NCI-H1048 (cell line): ENCODE results near the gene SEPHS2.

Source experiments
- DNase-seq: peaks from one replicate; lab custom pipeline; 2025; lab: John Stamatoyannopoulos, UW

SEPHS2 gene

DNA sequence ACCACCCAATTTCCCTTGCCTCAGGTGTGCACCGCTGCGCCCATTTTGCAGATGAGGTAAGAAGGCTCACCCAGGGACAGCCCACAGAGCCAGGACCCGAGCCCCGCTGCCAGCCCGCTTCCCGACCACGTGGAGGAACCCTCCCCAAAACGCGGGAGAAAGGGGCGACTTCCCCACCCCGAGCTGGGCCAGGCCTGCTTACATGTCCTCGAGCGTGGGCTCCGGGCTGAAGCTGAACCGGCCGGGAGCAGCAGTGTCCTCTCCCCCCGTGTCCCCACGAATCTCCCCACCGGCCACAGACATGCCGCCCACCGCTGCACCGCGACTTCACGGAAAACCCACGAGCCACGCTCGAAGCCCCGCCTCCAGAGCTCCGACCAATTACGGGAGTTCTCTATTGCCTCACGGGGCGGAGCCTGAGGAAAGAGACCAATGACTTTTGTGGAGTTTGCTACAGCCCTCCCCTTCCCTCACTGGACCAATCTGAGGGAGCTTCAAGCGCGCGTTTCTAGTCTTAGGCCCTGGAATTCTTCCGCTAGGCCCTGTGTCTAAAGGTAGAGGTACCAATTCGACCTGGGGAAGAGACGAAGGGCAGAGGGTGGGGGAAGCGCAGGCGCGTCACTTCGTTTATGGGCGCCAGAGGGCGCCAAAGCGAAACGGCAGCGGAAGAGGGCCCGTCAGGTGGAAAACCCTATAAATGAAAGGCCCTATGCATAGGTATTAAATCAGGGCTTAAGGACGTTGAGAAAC is 15.8 kb downstream of the SEPHS2 start, which contains the start of gene DCTPP1:
Gene DCTPP1, minus strand, starts transcription at position 353 of the 750 bp plus-strand sequence. Its CDS starts 50 bp downstream, at position 303.
- peak; percentile 92 for DNase-seq

GRCh38 chr16:30429418-30429677 is 16.3 kb downstream of the SEPHS2 start:
- no peak for DNase-seq

DNA sequence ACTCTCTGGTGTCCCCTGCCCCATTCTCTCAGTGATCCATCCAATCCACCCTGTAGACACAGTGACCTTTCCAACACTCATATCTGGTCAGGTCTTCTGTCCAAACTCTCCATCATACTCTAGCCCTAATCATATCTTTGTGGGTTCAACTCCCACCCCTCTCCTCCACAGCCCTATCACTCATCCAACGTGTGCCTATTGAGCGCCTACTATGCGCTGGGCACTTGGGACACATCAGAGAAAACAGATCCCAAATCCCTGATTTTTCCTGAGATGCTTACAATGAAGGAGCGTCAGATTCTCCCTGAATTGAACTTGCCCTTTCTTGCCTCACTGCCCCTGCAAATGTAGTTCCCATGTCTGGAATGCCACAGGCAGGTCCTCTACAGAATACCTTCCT is 17.6 kb downstream of the SEPHS2 start:
- no peak for DNase-seq

DNA sequence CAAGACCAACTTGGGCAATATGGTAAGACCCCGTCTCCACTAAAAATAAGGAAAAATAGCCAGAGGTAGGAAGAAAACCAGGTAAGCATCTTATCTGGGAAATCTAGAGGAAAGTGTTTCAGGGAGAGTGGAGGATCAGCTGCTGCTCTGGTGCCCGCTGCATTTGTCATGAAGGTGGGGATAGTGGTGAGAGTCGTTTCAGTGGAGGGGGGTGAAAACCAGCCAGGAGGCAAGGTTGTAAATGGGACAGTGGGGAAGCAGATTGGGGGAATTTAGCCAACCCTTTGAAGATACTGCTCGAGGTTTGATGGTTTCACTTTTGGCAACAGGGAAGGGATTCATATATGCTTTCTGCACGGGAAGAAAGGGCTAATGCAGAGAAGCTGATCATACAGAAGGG is 24.7 kb downstream of the SEPHS2 start:
- DNase-seq = no peak

DNA sequence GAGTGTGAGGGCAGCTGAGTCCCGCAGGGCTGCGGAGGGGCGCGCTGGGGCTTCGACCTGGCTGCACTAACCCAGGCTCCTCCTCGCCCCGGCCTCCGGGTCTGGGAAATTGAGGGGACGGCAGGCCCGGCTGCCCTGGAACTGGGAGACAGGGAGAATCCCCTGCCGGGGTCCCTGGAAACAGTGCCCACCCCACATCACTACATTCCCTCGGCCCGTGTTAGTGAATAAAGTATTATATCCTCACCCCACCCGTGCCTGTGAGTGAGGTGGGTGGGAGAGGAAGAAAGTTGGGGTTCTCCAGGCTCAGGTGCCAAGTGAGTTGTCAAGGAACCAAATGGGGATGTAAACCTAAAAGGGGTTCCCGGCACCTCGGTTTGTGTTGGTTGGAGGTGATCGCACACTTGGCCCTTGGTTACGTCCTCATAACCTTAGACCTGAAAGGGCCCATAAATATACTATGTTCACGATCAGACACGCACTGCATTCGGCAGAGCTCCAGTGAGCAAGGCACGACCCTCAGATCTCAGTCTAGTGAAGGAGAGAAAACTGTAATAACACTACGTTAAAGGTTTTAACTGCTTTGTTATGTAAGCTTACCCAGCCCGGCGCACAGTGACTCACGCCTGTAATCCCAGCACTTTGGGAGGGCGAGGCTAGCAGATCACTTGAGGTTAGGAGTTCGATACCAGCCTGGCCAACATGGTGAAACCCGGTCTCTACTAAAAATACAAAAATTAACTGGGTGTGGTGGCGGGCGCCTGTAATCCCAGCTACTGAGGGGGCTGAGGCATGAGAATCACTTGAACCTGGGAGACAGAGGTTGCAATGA is 27.1 kb downstream of the SEPHS2 start:
- no peak for DNase-seq

DNA sequence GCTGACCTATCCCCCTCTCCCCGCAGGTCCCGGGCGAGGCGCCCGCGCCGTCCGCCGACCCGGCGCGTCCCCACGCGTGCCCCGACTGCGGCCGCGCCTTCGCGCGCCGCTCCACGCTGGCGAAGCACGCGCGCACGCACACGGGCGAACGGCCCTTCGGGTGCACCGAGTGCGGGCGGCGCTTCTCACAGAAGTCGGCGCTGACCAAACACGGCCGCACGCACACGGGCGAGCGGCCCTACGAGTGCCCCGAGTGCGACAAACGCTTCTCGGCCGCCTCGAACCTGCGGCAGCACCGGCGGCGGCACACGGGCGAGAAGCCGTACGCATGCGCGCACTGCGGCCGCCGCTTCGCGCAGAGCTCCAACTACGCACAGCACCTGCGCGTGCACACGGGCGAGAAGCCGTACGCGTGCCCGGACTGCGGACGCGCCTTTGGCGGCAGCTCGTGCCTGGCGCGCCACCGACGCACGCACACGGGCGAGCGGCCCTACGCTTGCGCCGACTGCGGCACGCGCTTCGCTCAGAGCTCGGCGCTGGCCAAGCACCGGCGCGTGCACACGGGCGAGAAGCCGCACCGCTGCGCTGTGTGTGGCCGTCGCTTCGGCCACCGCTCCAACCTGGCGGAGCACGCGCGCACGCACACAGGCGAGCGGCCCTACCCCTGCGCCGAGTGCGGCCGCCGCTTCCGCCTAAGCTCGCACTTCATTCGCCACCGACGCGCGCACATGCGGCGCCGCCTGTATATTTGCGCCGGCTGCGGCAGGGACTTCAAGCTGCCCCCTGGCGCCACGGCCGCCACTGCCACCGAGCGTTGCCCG is 27.9 kb downstream of the SEPHS2 start:
- DNase-seq = peak; percentile 85

GRCh38 chr16:30416624-30417528 is 28.8 kb downstream of the SEPHS2 start:
- DNase-seq = no peak

GRCh38 chr16:30416047-30416603 is 29.5 kb downstream of the SEPHS2 start:
- no peak for DNase-seq

DNA sequence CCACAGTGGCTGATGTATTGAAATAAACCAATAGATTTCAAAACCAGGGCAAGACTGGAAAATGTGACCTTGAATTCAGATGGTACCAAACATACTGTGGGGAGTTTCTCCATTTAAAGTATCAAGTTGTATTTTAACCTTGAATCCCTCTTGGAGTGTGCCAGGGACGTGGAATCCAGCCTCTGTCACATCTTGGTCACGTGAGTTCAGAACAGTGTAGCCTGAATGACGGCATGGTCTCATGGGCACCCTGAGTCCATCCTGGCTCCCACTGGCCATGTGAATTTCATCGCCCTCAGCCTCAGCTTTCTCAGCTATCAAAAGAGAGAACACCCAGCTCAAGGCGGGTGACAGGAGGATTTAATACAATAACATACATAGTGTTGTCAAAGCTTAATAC is 31.5 kb downstream of the SEPHS2 start:
- DNase-seq = no peak

DNA sequence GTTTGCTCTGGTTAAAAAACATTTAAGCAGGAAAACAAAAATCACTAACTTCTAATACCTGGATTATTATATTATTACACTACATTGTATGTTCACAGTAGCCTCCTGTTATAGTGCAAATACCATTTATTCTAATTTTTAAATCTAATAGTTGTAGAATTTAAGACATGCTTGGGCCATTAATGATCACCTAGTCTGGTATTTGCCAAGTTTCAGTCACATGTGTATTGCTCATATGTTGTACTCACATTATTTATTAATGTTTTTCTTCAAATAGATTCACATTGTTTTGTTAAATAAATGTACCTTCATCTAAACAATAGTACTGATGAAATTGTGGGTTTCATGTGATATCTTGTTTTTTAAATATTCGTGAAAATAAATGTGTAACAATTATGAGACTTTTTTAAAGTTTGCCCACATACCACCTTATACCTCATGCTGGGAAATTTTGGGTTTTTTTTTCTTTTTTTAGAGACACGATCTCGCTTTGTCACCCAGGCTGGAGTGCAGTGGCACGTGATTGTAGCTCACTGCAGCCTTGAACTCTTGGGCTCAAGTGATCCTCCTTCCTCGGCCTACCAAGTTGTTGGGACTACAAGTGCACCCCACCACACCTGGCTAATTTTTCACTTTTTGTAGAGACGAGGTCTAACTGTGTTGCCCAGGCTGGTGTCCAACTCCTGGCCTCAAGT is 32.4 kb downstream of the SEPHS2 start:
- no peak for DNase-seq

DNA sequence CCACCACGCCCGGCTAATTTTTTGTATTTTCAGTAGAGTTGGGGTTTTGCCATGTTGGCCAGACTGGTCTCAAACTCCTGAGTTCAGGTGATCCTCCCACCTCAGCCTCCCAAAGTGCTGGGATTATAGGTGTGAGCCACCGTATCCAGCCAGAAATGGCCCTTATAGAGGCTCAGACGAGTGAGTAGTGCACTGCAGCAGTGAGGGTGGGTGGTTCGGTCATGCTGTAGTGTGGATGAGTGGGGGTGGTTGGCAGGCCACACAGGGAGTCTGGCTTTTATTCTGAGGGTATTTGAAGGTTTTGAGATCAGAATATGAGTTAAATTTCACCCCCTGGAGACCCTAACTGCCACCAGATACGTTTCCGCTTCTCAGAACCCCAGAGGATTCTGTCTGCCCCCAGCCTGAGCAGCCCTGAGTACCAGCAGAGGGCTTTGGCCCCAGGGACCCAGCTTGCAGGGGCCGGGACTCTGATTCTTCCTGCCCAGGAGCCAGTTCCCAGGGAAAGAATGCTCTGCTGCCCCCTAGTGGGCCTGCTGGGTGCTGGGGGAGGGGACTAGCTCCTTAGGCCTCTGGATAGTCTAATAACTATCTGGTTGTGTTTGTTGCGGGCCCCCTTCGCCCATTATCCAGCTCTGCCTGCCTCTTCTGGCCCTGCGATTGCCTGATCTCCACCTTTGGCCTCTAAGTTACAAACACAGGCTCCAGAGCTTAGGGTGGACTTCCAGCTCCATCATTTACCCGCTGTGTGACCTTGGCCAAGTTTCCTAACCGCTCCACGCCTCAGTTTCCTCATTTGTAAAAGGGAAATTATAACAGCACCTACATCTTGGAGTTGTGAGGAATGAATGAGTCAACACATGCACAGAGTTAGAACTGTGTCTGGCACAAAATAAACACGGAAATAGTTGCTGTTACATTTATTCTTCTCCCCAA is 36.3 kb downstream of the SEPHS2 start:
- peak; percentile 69 for DNase-seq

- no peak for DNase-seq
Observed at GRCh38 chr16:30407804-30408534, 37.7 kb downstream of the SEPHS2 start.

DNA sequence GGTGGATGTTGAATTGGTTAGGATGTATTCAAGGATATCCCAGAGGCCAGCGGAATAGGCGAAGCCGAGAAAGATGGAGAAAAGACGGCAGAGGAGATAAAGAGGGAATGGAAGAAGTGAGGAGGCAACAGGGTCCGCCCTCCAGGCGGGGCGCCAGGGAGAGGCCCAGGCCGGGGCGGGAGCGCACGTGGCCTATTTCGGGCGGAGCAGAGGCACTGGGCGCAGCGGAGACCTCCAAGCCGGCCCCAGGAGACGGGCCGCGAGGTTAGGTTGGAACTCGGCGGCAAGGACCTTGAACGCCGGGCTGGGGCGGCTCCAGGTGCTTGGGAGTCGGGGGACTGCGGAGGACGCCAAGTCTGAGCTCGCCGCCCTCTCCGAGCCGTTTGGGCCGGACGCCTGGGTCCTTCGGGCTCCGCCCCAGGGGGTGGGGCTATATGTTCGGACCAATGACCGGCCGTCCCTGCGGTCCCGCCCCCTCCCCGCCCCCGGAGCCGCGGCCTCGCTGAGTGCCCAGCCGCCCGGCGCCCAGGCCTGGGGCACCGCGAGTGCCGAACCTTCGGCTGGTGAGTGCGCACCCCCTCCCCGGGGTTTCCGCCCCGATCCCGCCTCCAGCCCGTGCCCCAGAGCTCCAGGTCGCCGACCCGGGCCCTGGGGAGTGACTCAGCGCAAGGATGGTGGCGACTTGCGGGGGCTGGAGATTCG is 38.4 kb downstream of the SEPHS2 start, which contains the start of gene ZNF771:
Gene ZNF771, plus strand, starts transcription at position 505 of the 702 bp plus-strand sequence. CDS start 448 bp downstream, outside the sequence.
- peak; percentile 57 for DNase-seq

- no peak for DNase-seq
Observed at GRCh38 chr16:30406795-30407101, 38.9 kb downstream of the SEPHS2 start.

DNA sequence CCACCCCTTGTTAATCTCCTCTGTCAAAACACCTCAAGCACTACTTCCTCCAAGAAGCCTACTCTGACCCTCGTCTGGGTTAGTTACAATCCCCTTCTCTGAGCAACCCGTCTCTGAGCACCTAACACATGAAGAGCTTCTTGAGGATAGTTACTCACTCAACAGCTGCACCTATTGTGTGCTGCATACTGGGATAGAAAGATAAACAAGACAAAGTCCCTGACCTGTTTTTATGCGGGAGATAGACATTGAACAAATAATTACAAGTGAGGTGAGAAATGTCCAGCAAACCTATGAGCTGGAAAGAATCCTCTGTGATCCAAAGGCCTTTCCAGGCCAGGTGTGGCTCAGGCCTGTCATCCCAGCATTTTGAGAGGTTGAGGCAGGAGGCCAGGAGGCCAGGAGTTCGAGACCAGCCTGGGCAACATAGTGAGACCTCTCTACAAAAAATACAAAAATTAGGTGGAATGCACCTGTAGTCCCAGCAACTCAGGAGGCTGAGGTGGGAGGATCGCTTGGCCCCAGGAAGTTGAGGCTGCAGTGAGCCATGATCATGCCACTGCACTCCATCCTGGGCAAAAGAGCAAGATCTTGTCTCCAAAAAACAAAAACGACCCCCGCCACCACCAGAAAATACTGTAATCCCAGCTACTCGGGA is 43.8 kb downstream of the SEPHS2 start:
- DNase-seq = no peak

DNA sequence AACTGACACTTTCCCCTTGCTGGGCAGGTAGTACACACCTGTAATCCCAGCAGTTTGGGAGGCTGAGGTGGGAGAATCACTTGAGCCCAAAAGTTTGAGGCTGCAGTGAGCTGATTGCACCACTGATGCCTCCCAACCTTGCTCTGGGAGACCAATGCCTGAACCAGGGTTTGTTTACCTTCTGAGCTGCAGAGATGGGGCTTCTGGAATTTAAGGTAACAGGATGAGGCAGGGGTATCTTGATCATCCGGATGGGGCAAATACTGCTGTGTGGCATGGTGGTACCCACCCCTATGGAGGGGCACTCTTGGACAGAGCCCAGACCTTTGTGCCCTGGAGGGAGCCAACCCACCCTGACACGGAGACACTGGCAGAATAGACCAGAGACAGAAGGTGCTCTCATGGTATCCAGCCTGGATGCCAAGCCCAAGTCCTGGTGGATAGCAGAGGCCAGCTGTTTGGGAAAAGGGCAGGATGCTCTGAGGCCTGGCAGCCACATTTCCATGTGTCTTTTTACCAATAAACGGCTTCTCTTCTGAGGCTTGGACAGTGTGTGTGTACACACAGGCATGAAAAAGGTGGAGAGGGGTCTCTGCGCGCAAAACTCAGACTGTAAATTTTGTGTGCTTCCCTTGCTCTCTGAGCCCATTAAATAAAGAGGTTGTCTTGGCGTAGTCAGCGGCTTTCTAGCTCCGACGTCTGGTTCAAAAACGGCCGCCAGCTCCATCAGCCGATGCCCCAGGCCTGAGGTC is 46.1 kb downstream of the SEPHS2 start:
- no peak for DNase-seq
